ENCODE measurements around the gene MAGI2.
"Not testable (repeated sequence)": the region's sequence is repeated elsewhere in the genome, so short reads cannot be mapped to it uniquely, and the experiment has no call there.

MAGI2 gene

DNA sequence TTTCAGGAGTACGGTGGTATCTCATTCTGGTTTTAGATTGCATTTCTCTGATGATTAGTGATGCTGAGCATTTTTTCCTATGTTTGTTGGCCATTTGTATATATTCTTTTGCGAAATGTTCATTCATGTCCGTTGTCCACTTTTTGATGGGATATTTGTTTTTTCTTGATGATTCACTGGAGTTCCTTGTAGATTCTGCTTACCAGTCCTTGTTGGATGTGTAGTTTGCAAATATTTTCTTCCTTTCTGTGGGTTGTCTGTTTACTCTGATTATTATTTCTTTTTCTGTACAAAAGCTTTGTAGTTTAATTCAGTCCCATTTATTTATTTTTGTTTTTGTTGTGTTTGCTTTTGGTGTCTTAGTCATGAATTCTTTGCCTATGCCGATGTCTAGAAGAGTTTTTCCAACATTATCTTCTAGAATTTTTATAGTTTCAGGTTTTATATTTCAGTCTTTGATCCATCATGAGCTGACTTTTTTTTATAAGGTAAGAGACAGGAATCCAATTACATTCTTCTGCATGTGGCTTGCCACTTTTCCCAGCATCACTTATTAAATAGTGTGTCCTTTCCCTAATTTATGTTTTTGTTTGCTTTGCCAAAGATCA is 320.5 kb downstream of the MAGI2 start:
- DNase-seq, result no peak

DNA sequence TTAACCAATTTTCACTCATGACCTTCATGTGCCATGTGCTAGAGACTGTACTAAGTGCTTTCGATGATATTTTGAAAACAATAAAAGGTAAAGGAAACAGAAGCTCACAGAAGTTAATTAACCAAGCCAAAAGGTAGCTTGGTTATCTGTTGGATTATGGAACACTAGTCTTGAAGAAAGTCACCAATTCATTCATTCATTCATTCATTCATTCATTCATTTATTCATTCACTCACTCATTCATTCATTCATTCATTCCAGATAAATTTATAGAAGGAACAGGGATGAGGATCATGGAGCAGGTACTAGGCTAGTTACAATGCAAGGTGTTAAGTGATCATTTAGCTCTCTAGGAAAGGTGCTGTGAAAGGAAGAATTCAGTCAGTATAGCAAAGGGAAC is 322.8 kb downstream of the MAGI2 start:
- no peak for DNase-seq

DNA sequence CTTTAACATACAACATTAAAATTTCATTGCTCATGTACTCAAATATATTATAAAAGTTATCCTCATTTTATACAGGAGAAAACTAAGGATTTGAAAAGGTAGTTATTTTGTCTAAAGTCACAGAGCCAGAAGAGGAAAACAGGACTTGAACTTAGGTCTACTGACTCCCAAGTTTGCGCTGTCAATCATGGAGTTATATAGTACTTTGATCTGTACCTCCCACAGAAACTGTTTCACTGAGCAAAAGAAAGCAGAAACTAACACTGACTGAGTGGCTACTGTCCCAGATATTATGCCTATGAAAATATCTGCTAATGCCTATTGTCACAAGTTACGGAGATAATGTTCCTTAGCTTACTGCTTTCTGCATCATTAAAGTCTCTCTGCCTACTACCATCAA is 329.1 kb downstream of the MAGI2 start:
- no peak for DNase-seq

DNA sequence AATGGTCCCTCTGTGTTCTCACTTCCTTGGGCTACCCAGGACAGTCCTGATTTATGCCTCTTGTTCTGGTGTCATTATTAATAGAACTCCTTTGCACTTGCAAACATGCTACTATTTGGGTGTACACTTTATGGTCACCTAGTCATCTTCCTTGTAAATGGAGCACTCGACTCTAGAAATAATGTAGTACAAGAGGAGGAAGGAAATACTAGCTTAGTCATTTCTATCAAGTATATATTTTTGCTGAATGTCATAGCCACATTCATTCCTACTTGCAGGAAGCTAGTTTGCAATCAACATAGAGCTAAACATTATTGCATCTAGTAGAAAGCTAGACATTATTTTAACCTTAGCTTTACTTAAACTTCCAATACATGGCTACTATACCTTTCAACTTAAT is 335.3 kb downstream of the MAGI2 start:
- DNase-seq, result no peak

DNA sequence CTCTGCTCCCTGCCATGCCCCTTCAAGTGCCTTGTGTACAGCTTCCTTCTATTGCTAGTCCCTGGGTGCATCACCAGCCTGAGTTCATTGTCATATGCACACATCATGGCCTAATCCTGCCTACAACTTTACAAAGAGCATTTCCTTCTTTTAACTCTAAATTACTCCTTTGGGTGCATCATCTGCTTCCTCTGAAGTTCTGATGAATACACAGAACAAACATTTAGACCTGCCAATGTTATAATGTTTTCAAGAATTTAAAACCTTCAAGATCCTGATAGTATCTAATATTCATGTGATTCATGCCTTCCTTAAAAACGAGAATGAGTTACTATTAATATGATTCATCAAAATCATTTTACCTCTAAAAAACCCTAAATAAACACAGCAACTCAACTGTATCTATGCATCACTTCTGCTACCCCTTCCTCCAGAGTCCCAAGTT is 357.1 kb downstream of the MAGI2 start:
- no peak for DNase-seq

DNA sequence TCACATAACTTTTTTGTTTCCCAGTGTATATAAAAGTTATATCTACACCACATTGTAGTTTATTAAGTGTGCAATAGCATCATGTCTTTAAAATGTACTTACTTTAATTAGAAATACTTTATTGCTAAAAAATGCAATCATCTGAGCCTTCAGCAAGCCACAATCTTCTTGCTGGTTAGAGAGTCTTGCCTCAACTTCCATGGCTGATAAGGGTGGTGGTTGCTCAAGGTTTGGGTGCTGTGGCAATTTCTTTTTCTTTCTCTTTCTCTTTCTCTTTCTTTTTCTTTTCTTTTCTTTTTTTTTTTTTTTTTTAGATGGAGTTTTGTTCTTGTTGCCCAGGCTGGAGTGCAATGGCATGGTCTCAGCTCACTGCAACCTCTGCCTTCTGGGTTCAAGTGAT is 360.0 kb downstream of the MAGI2 start:
- DNase-seq, result no peak

DNA sequence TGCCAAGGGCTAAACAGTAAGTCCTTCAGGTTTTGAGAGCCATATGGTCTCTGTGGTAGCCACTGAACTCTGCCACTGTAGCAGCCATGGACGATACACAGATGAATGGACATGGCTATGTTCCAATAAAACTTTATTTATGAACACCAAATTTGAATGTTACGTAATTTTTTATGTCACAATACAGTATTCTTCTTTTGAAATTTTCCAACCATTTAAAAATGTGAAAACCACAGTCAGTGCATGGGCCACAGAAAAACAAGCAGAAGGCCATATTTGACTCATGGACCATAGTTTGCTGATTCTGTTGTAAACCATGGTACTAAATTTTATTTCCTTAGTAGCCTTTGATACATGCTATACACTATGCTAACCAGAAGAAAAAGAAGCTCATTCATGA is 361.8 kb downstream of the MAGI2 start:
- no peak for DNase-seq

DNA sequence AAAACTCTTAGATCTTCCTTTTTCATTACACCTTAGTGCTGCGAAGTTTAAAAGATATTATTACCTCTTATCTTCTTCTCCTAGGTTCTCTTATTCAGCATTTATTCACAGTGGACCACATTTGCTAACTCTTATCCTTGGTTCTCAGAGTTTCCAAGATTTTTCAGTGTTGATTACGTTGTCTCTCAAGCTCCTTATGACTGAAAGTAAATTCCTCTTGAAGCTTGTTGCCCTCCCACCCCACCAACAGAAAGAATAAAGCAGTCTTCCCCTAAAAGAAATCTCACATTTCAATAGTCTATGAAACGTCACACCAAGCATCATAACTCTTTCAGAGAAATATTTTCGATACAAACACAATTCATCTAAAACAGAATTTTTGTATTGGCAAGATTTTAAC is 362.5 kb downstream of the MAGI2 start:
- DNase-seq, result no peak

DNA sequence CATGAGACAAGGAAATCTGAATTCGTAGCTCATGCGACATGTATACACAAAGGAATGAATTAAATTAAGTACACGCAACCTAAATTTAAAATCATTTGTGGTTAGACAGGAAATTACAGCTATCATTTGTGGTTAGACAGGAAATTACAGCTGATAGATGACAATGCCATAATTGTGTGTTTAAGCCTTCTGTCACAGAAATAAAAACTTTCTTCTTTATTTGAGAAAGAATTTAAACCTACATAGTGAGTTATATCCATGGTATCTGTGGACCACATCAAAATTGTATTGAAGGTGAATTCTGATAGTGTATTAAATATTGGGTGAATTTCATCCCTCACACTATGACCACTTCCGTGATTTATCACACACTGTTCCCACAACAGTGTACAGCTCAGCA is 362.9 kb downstream of the MAGI2 start:
- no peak for DNase-seq

DNA sequence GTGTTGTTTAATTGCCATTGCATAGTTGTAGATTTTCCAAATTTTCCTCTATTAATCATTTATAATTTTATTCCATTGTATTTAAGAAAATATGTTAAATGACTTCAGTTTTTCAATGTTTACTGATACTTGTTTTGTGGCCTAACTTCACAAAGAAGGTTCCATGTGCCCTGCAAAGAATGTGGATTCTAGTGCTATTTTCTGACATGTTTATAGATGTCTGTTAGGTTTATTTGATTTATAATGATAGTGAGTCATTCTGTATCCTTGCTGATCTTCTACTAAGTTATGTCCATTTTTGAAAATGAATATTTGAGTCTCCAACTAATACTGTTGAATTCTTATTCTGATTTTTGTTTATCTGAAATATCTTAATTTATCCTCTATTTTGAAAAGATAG is 369.0 kb downstream of the MAGI2 start:
- no peak for DNase-seq

DNA sequence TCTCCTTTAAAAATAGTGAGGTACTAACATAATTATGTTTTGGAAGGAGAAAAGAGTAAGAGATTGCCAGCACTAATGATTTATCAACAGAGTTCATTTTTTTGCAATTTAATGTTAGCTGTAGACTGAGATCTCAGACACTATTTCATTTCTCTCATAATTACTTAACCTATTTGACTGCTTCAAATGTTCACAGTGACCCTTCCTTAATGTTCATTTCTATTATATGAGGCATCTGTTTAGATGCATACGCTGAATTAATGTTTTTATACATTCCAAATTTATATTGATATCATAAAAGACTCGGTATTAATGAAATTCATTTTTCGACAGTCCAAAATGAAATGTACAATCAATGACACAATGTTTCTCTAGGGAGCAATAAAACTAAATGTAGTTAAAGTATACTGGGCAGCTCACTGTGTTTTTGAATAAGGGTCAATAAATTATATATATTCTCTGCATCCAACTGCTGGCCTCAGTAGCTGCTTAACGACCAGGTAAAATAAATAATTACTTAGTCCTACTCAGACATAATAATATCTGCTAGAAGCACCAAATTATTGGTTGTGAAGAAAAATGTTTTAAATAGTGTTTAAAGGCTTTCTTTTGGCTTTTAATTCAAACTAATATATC is 373.4 kb downstream of the MAGI2 start:
- no peak for DNase-seq

DNA sequence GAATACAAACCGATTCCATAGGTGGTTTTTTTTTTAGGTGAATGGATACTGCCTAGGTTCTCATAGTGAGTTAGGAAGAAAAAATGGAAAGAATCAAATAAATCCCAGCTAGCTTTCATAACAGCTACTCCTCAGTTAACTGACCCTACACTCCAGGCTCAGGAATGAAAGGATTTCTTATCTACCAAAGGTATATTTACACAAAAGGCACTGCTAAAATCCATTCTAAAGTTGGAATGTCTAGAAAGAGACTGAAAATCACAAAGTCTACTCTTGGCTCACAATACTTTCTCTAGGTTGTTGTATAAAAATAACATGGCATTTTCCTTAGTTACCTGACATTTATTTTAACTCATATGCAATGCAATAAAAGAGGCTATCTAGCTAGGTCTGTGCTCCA is 375.2 kb downstream of the MAGI2 start:
- DNase-seq, result no peak

DNA sequence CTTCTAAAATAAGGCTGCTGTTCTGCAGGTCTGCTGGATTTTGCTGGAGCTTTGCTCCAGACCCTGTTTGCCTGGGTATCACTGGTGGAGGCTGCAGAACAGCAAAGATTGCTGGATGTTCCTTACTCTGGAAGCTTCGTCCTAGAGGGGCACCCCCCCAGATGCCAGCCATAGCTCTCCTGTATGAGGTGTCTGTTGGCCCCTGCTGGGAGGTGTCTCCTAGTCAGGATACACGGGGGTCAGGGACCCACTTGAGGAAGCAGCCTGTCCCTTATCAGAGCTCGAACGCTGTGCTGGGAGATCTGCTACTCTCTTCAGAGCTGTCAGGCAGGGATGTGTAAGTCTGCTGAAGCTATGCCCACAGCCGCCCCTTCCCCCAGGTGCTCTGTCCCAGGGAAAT is 382.3 kb downstream of the MAGI2 start:
- DNase-seq, result not testable (repeated sequence)

DNA sequence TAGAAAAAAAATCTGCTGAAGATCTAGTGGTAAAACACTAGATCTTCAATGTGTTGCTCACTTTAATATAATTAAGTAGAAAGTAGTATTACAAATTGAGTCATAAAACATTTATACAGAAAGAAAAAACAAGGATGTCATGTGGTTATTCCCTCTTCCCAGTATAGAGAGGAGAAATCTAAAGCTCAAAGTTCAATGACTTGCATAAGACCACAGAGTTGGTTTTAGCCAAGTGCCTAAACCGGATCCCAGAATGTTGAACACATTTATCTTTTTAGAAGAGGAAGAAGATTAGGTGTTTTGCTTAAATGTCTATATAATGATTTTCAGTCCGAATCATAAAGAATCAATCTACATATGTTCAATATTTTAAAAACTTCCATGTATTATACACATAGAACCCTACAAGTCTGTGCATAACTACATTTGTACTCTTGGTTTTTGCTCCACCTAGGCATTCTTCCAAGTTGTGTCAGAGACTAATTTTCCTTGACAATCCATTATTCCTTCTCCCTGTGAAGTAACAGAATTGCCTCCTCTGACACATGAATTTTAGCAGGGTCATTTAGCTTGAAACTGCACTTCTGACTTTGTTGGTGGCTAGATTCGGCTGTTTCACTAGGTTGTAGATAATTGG is 389.2 kb downstream of the MAGI2 start:
- DNase-seq, result no peak

DNA sequence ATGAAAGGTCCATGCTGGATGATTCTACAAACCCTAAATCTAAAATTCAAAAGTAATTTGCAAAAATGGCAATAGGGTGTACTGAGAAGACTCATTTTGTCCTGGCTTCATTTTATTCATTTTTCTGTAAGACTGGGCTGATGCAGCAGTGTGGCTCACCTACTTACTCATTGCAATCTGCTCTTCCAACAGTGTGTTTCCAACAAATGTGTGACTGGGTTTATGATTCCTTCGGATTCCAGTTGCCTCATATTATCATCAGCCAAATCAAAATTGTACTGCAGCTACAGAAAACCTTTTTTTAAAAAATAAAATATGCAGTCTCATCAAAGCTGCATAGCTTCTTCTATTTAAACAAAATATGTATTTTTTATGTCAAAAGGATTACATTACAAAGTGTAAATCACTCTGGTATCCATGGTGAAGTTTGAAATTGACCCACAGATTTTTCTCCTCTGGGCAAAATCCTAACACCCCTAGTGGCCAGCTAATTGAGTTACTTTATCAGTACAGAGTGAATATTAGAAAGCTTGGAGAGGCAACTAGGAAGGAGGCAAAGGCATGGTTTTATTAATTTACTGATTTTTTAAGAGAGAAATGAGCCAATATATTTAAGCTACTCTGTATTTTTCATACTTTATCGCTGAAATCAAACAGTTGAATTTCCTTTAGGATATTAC is 390.3 kb downstream of the MAGI2 start:
- DNase-seq, result no peak

DNA sequence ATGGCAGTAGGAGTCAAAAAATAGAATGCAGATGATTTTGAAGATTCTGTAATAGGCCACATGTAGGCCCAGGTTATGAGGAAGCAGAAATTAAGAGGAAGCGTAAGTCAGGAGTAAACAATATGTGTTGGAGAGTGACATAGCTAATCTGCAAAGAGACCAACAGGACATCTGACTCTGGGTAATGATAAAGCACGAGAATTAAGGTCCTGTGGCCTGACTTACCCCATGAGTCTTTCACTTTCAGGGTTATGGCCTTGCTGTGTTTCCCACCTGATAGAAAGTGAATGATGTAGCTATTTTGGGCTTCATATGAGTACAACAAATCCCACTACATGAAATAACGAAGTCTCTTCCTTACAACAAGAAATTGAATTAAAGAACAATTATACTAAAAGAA is 393.0 kb downstream of the MAGI2 start:
- no peak for DNase-seq

DNA sequence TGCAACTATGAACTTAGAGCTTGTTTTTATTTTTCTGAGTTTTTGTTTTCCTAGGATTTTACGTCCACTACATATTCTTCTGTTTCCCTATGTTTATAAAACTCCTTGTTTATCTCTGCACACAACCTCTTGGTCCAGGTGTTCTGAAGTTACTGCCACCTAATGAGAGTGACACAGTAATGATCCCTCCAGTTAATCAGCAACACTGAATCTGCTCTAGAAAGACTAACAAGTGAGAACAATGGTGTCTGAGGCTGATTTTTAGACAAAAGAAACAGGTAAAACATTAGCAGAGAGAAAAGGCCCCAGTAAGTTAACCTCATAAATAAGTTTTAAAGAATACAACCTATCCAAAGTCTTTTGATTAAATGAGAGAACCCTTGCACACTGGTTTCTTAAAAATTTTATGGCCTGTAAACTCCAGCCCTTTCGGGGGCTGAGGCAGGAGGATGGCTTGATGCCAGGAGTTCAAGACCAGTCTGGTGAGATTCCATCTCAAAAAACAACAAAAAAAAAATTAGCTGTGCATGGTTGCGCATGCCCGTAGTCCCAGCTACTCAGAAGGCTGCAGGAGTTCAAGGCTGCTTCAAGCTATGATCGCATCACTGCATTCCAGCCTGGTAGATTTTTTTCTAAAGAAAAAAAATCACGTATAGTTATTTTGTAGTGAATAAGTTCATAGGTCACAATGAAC is 397.6 kb downstream of the MAGI2 start:
- no peak for DNase-seq

DNA sequence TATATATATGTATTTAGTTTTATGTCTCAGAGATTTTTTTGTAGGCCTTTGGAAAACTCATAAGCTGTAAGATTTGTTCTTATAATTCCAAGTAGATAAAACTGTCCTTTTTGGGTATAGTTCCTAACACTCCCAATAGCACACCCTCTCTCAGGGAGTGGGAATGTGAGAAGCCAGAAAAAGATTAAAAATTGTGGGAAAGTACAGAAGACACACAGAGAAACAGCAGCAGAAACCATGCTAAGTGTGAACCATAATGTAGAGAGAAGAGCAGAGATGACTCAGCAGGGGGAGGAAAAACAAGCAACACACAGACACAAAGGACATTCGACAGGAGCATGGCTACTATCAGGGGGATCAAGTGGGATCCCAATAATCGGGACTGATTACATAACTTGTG is 401.6 kb downstream of the MAGI2 start:
- DNase-seq, result no peak

DNA sequence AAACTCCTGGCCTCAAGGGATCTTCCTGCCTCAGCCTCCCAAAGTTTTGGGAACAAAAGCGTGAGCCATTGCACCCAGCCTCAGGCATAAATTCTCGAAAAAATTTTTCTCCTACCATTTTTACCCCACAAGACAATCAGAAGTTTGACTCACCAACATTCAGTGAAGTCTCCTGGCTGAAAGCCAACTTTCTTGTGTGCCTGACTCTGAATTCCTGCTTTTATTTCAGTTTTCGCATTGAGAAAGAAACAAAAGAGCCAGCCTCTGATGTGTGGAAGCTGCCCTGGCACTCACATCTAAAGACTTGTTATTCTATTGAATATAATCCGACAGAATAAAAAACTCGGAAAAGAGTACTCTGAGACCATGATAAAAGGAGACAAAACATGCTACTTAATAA is 402.9 kb downstream of the MAGI2 start:
- DNase-seq, result no peak

DNA sequence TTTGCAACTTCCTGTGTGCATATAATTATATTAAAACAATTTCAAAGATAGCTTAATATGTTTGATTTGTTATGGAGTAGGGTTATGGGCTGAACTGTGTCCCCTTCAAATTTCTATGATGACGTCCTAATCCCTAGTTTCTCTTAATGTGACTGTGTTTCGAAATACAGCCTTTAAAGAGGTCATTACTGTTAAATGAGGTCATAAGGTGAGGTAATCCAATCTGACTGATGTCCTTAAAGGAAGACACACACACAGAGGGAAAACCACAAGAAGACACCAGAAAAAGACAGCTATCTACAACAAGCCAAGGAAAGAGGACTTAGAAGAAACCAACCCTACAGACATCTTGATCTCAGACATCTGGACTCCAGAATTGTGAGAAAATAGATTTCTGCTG is 407.4 kb downstream of the MAGI2 start:
- no peak for DNase-seq

DNA sequence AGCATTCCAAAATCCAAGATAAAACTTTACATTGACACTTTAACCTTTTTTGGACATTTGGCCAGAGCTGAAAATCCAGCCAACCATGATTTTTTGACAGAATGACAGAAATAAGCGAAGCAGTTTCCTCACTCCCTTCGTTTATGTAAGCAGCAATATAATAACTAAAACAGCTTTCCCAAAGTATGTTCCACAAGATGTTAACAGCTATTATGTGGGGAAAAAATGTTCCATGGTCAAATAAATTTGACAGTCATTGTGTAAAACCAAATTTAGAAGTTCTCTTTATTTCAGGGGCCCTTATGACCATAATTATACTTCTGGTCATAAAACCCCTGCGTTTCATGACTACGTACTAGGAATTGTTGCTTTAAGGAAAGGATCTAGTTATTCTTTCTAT is 416.5 kb downstream of the MAGI2 start:
- no peak for DNase-seq

DNA sequence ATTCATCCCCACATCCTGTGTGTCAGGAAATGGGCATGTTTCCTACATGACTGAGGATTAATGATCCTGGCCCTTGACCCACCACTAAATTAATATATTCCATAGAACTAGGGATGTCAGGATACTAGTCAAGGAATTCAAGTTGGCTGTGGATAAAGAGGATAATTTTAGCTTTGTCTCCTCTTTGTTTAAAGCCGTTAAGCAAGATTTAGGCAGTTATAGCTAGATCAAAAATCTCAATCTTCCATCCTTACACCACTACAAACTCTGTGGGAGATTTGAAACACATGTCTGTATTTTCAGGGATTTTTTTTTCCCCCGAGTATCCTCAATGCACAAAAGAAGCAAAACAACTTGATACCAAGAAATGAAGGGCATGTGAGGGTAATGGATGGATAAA is 417.1 kb downstream of the MAGI2 start:
- no peak for DNase-seq

DNA sequence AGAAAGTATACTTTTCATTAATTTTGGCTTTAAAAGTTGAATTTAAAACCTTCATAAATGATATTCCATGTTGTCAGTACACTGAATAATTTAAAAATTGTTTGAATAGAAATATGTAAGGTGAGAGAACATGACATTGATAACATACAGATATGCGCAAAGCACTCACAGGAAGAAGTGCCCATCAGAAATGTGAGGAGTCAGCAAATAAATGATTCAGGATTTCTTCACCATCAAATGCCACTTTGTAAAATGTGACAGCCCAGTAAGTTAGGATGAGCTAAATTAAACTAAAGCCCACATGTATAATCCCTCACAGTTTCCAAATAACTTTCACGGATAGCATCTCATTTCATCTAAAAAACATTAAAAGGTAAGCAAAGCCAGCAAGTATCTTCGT is 417.6 kb downstream of the MAGI2 start:
- no peak for DNase-seq

DNA sequence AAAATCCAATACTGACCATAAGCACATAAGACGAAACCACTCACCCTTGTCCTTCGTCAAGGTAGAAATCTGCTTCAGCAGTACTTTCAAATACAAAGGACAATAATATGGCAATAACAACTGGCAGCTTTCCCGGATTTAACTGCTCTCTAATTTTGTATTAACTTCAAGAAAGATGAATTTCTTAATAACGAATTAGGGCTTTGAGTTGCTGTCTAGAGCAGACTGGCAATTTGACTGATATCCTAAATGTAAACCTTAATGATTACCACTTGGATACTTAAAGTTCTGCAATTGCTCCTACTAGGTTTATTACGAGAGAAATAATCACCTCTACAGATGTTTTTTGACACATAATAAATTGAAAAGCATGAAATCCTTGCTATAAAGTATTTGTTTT is 418.7 kb downstream of the MAGI2 start:
- no peak for DNase-seq
